Activated CD8-positive, alpha-beta memory T cell treated with anti-CD3 and anti-CD28 coated beads, Interleukin-2, amount 50 U/mL, for 1 hour (primary cell): ENCODE data around the gene HYAL3.
"Not testable (repeated sequence)": the region's sequence is repeated elsewhere in the genome, so short reads cannot be mapped to it uniquely, and the experiment has no call there.

Experiments used
- DNase-seq: peaks from one replicate; pipeline ENCODE4 v3.0.0-alpha.2; 2020; ENCODE audit errors: extremely low read depth

The HYAL3 gene

DNA sequence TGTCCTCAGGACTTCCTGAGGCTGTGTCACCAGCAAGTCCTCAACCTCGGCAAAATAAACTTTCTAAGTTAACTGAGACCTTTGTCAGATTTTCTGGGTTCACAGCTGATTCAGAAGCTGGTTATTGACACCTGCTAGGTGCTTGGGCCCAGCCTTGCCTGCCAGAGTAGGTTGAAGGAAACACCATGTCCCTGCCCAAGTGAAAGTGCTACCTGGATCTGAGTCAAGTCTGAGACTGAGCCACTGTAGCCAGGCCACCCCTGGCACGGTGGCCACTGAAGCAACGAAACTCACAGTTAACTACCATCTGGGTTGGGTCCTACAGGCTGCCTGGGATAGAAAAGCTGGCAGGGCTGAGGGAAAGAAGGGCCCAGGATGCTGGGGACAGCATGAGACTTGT lies 15.1 kb upstream of the HYAL3 start:
- no peak for DNase-seq

DNA sequence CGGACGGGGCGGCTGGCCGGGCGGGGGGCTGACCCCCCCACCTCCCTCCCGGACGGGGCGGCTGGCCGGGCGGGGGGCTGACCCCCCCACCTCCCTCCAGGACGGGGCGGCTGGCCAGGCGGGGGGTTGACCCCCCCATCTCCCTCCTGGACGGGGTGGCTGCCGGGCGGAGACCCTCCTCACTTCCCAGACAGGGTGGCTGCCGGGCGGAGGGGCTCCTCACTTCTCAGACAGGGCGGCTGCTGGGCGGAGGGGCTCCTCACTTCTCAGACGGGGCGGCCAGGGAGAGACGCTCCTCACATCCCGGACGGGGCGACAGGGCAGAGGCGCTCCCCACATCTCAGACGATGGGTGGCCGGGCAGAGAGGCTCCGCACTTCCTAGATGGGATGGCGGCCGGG lies 12.8 kb upstream of the HYAL3 start:
- not testable (repeated sequence) for DNase-seq

DNA sequence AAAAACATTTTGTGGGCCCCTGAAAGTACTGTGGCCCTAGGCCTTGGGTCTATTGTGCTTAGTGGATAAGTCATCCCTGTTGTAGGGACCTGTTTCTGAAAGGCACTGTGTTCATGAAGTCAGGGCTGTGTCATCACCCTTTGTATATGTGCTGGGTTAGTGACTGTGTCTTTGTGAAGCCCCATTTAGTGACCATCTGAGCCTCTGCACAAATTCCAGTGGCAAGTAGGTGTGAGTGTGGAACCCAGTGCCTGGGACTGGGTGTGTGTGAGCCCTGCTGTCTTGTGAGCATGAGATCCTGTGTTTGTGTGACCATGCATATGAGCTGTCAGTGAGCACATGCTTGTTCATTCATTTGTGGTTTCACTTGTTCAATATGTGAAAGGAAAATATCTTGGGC lies 5.4 kb upstream of the HYAL3 start:
- no peak for DNase-seq

DNA sequence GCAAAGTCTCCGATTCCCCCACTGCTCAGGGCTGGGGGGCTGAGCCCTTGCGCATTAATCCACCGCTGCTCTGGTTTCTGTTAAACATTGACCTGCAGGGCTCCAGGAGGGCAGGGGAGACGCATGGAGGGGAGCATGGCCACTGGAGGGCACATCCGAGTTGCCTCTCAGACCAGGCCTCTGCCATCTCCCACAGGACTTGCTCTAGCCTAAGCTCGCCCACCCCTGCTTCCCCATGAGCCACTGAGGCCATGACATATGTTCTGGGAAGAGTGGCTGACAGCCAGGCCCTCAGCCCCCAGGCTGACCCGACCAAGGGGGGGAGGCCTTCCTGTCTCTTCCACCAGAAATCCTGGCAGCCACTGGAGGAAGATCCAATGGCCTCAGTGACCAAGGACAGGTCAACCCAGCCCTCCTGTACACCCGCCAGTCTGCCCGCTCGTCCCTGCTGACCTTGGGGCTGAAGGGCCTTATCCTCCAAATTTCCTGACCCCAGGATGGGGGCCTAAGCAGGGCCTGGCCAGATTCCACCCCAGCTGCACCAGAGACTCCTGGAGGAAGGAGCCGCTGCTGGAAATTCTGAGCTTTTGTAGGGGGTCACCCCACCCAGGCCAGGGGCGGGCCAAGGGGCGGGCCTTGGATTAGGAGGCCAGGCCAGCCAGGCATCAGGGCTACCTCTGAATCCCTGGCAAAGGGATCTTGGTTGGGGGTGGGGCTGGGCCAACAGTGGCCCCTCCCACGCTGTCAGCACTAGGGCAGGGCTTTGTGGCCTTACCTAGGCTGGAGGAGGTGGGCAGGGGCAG lies 4.0 kb upstream of the HYAL3 start, which contains the start of gene HYAL1:
HYAL1 (minus strand) TSS at position 562 of the 803 bp plus-strand sequence. CDS start 618 bp downstream, outside the sequence.
- DNase-seq, result no peak

DNA sequence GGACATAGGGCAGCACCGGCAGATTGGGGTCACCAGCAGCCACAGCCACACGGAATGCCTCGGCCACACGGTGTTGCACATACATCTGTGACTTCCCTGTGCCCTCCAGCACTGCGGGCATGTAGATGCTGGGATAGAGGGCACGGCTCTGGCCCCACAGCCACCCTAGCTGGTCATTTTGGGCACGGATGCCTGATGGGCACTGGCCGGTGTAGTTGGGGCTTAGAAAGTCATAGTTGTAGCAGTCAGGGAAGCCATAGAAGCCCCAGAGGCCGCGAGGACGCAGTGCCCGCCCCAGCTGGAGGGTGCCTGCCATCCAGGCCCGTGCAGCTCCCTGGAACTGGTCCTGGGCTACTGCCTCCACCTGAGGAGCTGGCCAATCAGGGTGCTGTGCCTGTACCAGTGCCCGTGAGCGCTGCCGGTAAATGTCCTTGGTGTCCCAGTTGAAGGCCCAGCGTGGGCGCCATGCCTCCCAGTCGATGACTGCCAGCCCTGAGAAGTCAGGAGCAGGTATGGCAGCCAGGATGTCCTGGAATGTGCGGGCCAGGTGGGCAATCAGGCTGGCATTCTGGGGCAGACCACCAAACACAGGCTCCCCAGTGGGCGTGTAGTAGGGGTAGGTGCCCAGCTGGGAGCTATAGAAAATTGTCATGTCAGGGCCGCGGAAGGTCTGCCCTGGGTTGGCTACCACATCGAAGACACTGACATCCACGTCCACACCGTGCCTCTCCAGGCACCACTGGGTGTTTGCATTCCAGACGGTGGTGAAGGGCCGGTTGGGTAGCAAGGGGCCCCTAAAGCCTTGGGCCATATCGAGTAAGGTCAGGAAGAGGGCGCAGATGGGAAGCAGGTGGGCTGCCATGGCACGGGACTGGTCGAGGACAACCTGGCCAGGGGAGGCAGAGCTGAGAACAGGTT lies 3.1 kb upstream of the HYAL3 start:
- DNase-seq, result no peak

DNA sequence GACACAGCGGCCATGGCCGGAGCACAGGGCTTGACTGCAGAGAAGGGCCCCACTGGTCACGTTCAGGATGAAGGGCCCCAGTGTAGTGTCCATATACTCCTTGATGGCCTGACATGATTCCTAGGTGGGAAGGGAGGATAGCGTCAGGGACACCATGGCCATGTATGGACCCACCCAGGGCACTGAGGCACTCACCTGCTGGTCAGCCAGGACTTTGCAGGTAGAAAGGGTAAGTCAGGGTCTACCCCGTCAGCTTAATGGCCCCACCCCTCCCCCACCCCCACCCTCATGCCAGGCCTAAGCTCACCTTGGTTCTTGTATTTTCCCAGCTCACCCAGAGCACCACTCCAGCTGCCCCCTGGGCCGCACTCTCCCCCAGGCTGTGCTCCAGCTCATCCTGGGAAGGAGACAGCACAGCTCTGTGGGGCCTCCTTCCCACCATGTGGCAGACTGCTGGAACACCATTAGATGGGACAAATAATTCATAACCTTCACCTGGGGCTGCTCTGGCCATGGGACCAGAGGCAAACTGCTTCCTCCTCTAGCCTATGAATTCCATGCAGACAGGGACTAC lies 1.6 kb upstream of the HYAL3 start:
- DNase-seq, result no peak

DNA sequence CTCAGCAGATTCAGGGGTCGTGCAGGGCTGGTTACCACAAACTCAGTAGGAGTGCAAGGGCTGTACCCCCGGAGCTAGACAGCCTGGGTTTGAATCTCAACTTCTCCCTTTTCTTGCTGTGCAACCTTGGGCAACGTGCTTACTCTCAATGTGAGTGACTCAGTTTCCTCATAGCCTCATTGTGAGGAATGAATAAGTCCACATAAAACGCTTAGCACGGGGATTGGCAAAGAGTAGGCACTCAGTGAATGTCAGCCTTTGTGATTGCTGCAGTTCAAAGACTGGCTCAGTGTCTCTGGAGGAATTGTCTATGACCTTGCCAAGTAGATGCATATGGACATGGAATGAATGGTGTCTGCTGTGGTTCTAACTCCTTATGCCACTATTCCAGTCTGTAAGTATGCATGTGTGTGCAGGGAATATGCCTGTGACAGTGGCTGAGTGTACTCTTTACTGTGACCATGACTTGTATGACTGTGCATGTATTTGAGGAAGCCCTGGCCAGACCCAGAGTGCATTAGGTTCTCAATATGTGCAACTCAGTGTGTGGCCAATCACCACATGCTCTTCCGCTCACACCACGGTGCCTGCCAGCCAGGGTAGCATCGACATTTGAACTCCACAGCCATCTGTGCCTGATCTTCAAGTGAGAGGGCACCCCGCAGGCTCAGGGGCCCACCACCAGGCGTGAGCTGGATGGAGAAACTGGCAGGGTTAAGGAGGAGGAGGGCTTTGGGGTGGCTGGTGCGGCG lies 900 bp upstream of the HYAL3 start:
- no peak for DNase-seq

DNA sequence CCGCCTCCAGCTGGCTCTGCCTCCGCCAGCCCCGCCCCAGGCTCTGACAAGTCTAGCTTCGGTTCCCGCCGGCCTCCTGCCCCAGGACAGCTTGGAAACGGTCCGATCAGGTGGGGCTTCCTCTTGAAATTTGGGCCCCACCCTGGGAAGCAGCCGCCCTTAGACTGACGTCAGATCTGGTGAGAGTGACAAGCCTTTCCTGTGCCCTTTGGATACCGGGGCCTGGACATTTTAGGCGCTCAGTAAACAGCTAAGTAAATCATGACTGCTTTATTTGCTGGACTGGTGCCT lies 378 bp upstream of the HYAL3 start:
- DNase-seq, result no peak

DNA sequence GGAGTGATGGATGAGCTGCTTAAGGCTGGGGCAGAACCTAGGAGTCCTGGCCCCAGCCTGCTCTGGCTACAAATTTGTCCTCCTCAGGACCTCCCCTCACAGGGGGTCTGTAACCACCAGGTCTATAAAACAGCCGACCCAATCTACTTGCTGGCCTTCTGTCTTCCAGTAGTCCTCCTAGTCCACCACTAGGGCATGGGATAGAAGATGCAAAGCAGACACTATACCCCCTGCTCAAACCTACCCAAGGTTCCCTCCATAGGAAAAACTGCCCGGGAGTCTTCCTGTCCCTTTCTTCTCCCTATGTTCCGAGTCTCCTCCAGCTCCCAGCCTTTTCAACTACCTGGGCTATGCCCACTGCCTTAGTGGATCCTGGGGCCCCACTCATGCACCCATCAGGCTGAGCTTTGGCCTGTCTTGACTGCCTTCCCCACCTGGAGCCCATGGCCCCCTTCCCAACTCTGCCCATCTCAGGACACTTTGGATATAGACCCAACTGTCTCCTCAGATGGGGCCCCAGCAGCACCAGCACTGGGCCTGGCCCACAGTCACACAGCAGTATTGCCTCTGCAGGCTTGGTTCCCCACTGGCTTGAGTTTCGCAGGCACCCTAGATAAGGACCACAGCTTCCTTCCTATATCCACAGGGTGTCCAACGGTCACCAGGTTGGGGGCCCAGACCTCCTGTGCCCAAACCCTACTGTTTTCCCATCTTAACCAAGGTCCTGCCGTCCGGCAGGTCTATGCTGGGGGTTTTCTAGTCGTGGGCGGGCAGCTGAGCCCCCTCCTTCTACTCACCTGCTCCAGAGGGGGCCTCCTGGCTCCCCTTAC lies 1.1 kb downstream of the HYAL3 start:
- DNase-seq, result no peak

DNA sequence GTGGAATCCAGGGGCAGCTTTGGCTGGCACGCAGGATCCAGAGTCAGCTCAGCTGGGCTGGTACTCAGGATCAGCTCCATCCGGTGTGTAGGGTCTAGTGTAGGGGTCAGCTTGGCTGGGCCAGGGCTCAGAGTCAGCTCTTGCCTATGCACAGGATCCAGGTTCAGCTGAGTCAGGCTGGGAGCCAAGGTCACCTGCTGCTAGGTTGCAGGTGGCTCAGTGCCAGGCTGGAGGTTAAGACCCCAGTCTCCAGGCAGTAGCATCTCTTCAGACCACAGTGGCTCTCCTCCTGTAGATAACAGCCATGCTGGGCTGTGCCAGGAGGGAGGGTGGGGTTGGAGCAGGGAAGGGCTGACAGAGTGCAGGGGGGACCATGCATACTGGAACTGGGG lies 1.8 kb downstream of the HYAL3 start:
- no peak for DNase-seq

DNA sequence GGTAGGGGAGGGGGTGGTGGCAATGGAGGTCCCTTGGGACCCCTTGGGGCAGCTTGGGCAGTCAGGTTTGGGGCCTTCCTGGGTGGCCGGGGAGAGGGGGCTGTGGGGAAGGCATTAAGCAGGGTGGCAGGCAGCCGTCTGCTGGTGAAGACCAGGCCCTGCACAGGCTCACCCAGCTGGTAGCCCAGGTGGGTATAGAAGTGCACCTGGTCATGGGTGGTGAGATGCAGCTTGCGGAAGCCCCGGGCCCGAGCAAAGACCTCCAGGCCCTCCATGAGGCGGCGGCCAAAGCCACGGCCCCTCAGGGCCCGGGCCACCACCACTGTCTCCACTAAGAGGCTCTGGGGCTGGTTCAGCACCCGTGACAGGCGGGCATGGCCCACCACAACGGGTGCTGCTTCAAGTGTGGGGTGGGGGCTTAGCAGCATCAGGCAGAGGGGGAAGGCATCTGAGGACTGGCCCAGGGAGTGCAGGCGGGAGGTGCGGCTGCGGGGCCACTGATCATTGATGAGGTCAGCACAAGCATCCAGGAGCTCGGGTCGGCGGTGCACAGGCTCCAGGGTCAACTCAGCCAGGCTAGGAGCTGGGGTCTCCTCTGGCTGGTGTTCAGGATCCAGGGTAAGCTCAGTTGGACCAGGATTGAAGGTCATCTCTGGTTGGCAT lies 2.4 kb downstream of the HYAL3 start:
- DNase-seq, result no peak

DNA sequence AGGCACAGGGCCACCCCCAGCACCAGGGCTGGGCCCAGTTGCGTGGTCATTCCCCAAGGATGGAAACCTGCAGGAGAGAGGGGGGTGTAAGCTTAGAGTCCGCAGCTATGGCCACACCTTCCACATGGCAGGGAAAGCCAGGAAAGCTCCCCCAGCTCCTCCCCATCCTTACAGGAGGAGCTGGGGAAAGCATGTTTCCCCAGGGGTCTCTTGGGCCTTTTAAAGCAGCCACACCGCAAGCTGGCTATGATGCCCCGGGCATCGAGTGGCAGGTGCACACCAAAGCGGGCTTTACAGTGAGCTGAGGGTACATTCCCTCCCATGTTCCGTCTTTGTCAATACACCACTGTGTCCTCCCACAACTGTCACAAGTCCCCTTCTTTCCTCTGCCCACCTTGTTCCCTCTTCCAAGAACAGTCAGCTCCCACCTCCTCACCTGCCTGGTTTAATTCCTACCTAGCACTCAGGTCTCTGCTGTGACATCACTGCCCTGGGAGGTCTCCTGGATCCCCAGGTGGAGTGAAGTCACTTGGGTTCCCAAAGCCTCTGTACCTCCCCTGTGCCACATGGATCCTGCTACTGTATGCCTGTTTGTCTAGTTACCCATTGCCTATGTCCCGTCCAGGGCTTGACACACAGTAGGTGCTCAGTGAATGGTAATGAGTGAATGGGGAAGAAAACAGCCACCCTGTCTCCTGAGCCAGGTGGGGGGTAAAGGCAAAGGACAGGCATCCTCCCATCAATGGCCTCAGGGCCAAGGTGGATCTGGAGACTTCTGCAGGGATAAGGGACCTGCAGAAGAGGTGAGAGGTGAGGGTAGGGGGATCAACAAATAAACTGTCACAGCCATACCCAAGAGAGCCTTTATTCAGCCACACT lies 3.4 kb downstream of the HYAL3 start:
- DNase-seq, result no peak

DNA sequence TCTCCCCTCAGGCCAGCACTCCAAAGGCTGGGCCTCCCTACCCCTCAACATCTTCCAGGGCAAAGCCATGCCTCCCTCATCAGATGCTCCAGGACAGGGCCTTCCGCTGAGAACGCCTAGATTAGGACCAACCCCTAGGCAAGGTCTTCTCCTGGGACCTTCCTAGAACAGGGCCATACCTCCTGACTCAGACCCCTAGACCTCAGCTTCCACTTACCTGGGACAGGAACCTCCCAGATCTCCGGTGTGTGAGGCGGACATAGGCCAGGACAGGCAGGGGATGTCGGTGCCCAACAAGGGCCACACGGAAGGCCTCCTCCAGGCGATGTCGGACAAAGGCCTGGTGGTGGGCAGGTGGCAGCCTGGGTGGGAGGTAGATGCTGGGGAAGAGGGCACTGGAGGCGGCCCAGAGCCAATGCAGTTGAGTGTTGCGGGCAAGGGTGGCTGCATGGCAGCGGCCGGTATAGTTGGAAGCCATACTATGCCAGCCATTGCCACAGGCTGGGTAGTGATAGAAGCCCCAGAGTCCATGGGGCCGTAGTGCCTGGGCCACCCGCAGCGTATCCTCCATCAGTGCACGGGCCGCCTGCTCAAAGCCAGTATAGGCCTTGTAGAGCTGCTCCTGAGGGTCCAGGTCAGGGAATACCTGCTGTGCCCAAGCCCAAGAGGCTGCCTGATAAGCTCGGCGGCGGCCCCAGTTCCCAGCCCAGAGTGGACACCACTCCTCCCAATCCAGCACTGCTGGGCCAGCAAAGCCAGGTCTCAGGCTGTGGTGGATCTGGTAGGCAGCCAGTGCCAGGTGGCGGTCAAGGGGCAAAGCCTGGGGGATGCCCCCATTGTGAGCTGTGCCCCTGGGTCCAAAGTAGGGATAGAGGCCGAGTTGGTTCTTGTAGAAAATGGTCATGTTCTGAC lies 4.5 kb downstream of the HYAL3 start:
- no peak for DNase-seq

DNA sequence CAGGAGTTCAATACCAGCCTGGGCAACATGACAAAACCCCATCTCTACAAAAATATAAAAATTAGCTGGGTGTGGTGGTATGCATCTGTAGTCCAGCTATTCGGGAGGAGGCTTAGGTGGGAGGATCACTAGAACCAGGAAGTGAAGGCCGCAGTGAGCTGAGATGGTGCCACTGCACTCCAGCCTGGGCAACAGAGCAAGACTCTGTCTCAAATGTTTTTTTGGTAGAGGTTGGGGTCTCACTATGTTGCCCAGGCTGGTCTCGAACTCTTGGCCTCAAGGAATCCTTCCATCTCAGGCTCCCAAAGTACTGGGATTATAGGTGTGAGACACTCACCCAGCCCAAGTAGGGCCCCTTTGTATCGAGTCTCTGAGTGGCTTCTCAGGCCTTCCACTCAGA lies 5.1 kb downstream of the HYAL3 start:
- no peak for DNase-seq

DNA sequence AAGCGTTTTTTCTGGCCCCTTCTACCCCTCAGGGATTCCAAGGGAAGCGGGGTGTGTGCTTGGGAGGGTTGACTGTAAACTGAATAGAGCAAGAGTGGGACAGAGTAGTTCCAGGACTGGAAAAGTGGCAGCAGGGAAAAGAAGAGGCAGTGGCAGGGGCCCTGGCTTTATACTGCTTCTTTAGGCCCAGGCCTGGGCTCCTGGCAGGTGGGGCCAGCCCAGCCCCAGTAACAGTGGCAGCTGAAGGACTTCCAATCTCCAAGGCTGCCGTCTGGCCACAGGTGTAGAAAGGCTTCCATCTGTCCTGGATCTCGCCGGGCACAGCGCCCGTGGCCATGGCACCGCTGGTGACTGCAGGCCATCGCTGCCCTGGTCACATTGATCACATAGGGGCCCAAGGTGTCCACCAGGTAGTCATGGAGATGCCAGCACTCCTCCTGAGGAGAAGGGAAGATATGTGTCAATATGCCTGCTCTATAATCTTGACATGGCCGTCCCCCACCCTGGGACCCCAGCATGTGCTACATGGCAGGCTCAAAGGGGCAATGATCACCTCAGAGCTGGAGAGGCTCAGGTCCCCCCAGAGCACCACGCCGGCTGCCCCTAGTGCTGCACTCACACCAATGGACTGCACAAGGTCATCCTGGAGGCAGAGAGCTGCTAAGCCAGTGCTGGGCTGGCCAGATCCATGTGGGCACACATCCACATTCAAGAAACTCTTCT lies 6.0 kb downstream of the HYAL3 start:
- DNase-seq, result no peak

DNA sequence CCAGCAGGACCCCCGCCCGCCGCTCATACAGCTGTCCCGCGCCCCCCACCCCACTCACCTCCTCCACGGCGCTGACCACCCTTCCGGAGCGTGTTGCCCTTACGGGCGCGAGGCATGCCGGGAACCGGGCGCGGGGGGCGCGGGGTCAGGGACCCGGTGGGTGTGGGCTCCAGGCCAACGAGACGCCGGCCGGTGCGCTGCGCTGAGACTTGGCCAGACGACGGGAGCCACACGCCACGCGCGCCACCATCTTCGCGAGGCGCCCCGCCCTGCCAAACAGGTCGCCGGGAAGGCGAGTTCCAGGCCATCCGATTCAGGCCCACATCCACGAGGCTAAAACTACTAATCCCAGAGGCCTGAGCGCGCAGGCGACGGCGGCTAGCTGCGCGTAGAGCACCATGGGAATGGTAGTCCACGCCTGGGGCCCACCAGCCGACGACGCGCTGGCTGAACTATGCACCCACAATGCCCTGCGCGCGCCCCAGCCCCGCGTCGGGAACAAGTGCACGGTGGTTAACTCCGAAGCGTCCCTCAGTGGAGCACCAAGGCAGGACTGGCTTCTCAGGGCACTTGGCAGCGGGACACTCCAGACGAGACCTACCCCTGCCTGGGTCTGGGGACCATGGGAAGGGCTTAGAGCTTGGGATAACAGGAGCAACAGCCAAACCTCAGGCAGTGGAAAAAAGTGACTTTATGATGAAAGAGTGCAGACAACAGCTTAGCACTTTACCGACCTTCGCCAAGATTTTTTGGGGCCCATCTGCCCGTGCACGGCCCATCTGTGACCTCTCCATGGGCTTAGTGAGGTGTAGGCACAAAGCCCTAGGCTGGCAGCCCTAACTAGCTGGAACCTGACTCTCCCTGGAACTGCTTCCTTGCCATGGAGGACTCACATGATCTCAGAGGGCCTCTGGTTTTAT lies 6.8 kb downstream of the HYAL3 start, which contains the start of gene IFRD2:
IFRD2 (minus strand) TSS at position 271 of the 920 bp plus-strand sequence; CDS start at position 116, 155 bp downstream.
- DNase-seq, result peak; percentile 86
